DOHH2 (cell line): Measurements from ENCODE around the gene FTSJ3.

ENCODE experiments used
- CTCF ChIP-seq: fragments of 200-600 bp; sonication (generic); IDR thresholded peaks from one replicate; pipeline ENCODE4 v1.5.1; 2014; ENCODE audit warnings: antibody characterized with exemption, mild to moderate bottlenecking, low read depth, low read length; ENCODE audit not compliant: poor library complexity, severe bottlenecking
- EZH2phosphoT487 ChIP-seq: fragments of 200-600 bp; sonication (generic); IDR thresholded peaks from 2 replicates; pipeline ENCODE4 v1.6.1; 2017; ENCODE audit warnings: borderline replicate concordance, mild to moderate bottlenecking, antibody characterized with exemption, low read length, moderate library complexity, mixed read lengths

DNA sequence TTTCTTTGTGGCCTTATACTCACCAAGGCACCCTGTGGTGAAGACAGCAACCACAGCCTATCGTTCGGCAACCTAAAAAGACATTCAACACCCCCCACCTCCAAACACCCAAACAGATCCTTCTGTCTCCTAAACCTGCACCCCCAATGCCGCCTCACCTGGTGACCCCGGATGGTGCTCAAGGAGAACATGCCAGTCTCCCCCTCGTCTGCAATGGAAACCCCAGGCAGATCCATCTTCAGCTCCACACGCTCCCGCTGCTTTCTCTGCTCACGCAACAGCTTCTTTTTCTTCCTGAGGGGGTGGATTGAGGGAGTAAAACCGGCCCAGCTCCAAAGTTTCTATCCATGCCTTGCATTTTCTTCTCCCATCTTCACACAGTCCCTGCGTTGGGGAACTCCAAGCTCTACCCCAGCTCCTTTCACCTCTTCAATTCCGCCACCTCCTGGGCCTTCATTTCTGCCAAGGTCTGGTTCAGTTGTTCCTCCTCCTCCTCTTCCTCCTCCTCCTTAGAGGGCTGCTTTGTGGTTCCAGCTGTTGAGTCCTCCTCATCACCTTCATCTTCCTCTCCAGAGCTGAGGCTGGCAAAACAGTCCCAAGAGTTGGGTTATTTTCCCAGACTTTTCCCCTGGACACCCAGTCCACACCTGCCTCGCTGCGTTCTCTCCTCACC, 3.7 kb downstream of the FTSJ3 start:
- TF ChIP-seq CTCF: no peak
- no peak for TF ChIP-seq EZH2phosphoT487
